Stimulated activated CD8-positive, alpha-beta memory T cell treated with anti-CD3 and anti-CD28 coated beads, Interleukin-12 subunit alpha, Interleukin-12 subunit beta, amount 100 ng/mL, for 4 hours (primary cell): ENCODE measurements around the gene SHMT2.
"Not testable (repeated sequence)": the region's sequence is repeated elsewhere in the genome, so short reads cannot be mapped to it uniquely, and the experiment has no call there.

Source experiments
- DNase-seq: peaks from one replicate; pipeline ENCODE4 v3.0.0-alpha.2; 2020; ENCODE audit warnings: low read depth

The SHMT2 gene

GRCh38 chr12:57266681-57267080 lies 37.2 kb downstream of the SHMT2 start:
- DNase-seq, result no peak

DNA sequence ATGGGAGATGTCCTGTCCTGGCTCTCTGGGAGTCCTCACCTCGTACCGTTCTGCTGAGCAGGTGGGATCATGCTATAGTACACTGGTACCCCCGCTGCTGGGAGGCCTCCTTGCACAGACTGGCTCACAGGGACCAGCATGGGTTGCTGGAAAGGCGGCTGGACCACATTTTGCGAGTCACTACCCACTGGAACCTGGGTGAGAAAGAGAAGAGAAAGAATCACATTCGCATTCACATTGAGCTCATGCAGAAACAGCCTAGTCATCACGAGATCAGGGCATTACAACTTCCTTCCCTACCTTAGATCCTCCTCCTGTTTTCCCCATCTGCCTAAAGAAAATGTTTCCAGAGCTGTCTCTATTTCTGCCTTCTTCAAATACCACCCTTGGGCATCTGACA lies 38.8 kb downstream of the SHMT2 start:
- DNase-seq, result no peak

DNA sequence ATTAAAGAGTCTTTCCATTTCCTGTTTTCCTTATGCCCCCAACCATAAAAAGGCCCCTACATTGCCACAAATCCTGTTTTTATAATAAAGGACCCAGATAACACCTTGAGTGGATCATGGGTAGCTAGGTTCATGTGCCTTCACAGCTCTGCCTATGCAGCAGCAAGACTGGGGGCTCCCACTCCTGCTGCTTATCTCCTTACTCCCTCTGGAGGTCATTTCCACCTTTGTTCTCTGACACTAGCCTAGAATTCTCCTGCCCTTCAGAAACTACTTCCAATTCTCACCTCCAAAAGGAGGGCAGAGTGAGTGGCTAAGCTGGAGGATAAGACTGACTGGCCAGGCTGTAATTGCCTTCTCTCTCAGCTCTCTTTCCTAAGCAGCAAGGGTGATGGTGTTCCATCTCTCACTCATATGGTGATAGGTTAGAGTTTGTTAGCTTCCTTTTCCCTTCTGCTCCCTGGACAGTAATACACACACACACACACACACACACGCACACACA lies 41.5 kb downstream of the SHMT2 start:
- no peak for DNase-seq

- DNase-seq, result no peak
Measured at GRCh38 chr12:57272337-57273151, 43.0 kb downstream of the SHMT2 start.

- no peak for DNase-seq
Measured at GRCh38 chr12:57273516-57273915, 44.0 kb downstream of the SHMT2 start.

GRCh38 chr12:57276233-57276632 lies 46.7 kb downstream of the SHMT2 start:
- not testable (repeated sequence) for DNase-seq

DNA sequence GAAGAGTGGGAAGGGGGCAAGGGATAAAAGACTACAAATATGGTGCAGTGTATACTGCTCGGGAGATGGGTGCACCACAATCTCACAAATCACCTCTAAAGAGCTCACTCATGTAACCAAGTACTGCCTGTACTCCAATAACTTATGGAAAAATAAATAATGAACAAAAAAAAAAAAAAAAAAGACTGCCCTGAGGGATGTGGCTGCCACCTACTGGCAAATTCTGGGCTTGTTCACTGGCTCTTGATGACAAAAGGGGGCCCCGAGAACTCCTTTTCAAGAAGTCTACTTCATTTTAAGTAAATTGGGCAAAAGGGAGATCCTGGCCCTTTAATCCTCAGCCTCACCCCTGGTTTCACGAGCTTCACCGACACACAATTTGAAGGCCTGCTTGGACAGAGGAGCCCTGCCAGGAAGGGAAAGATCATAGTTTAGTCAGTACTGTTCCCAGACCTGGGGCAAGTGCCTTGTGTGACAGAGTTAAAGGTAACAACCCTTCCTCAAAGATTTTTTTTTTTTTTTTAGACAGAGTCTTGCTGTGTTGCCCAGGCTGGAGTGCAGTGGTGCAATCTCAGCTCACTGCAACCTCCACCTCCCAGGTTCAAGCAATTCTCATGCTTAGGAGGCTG lies 47.5 kb downstream of the SHMT2 start:
- no peak for DNase-seq

- DNase-seq, result no peak
Measured at GRCh38 chr12:57278465-57279381, 49.2 kb downstream of the SHMT2 start.

- DNase-seq, result peak; percentile 44
Measured at GRCh38 chr12:57280211-57281062, 50.9 kb downstream of the SHMT2 start.

DNA sequence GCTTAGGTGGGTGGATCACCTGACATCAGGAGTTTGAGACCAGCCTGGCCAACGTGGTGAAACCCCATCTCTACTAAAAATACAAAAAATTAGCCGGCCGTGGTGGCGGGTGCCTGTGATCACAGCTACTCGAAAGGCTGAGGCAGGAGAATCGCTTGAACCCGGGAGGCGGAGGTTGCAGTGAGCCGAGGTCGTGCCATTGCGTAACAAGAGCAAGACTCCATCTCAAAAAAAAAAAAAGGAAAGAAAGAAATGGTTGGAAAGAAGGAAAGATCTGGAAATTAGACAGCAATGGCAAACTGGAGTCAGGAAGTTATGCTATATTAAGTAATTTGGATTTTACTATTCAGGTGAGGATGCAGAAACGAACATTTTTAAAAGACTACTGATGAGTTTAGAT lies 52.6 kb downstream of the SHMT2 start:
- DNase-seq, result not testable (repeated sequence)
